HEK293 (cell line): ENCODE data around the gene PARK7.
"Not testable (repeated sequence)": the region's sequence is repeated elsewhere in the genome, so short reads cannot be mapped to it uniquely, and the experiment has no call there.

ENCODE experiments used
- ZBTB20 ChIP-seq: fragments of 450-650 bp; formaldehyde crosslinking; IDR thresholded peaks from 2 replicates; pipeline ENCODE4 v1.5.1; 2016; ENCODE audit warnings: missing biosample characterization, missing genetic modification characterization
- ZBTB21 ChIP-seq: fragments of 450-650 bp; formaldehyde crosslinking; IDR thresholded peaks from 2 replicates; pipeline ENCODE4 v1.5.1; 2017; ENCODE audit warnings: missing biosample characterization, missing genetic modification characterization
- ZBTB8A ChIP-seq: fragments of 450-650 bp; formaldehyde crosslinking; IDR thresholded peaks from 2 replicates; pipeline ENCODE4 v1.5.1; 2016; ENCODE audit warnings: missing biosample characterization, missing genetic modification characterization
- ZEB2 ChIP-seq: fragments of 450-650 bp; formaldehyde crosslinking; IDR thresholded peaks from 2 replicates; pipeline ENCODE4 v1.5.1; 2016; ENCODE audit warnings: missing biosample characterization, missing genetic modification characterization
- ZNF121 ChIP-seq: fragments of 450-650 bp; formaldehyde crosslinking; IDR thresholded peaks from 2 replicates; pipeline ENCODE4 v1.5.1; 2016; ENCODE audit warnings: missing biosample characterization, missing genetic modification characterization
- ZNF423 ChIP-seq: fragments of 450-650 bp; formaldehyde crosslinking; IDR thresholded peaks from 2 replicates; pipeline ENCODE4 v1.5.1; 2016; ENCODE audit warnings: missing biosample characterization, missing genetic modification characterization
- ZNF426 ChIP-seq: fragments of 450-650 bp; formaldehyde crosslinking; IDR thresholded peaks from 2 replicates; pipeline ENCODE4 v1.5.1; 2017; ENCODE audit warnings: missing biosample characterization, missing genetic modification characterization, mild to moderate bottlenecking, inconsistent platforms, moderate library complexity
- ZNF660 ChIP-seq: fragments of 450-650 bp; IDR thresholded peaks from 2 replicates; pipeline ENCODE4 v1.5.1; 2018; ENCODE audit warnings: missing biosample characterization, mild to moderate bottlenecking, missing genetic modification characterization
- ZNF707 ChIP-seq: fragments of 450-650 bp; formaldehyde crosslinking; IDR thresholded peaks from 2 replicates; pipeline ENCODE4 v1.5.1; 2016; ENCODE audit warnings: missing biosample characterization, missing genetic modification characterization
- ZNF747 ChIP-seq: fragments of 450-650 bp; formaldehyde crosslinking; IDR thresholded peaks from 2 replicates; pipeline ENCODE4 v1.5.1; 2016; ENCODE audit warnings: missing biosample characterization, missing genetic modification characterization
- TF ChIP-seq, protein P1 (sequence below): fragments of 450-650 bp; formaldehyde crosslinking; IDR thresholded peaks from 2 replicates; pipeline ENCODE4 v1.5.1; 2016; ENCODE audit warnings: missing biosample characterization, missing genetic modification characterization

DNA sequence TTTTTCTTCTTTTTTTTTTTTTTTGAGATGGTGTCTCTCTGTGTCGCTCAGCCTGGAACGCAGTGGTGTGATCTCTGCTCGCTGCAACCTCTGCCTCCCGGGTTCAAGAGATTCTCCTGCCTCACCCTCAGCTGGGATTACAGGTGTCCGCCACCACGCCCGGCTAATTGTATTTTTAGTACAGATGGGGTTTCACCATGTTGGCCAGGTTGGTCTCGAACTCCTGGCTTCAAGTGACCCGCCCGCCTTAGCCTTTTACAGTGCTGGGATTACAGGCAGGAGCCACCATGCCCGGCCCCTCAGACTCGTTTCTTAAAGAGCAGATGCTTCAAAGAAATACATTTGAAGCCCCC is 1.8 kb downstream of the PARK7 start:
- TF ChIP-seq ZNF660, ZBTB21, ZNF707, ZEB2, ZNF423, ZNF747, ZNF121, ZBTB8A, ZBTB20, ZNF426 (tag by site-specific recombination): not testable (repeated sequence)
- TF ChIP-seq, protein P1, sequence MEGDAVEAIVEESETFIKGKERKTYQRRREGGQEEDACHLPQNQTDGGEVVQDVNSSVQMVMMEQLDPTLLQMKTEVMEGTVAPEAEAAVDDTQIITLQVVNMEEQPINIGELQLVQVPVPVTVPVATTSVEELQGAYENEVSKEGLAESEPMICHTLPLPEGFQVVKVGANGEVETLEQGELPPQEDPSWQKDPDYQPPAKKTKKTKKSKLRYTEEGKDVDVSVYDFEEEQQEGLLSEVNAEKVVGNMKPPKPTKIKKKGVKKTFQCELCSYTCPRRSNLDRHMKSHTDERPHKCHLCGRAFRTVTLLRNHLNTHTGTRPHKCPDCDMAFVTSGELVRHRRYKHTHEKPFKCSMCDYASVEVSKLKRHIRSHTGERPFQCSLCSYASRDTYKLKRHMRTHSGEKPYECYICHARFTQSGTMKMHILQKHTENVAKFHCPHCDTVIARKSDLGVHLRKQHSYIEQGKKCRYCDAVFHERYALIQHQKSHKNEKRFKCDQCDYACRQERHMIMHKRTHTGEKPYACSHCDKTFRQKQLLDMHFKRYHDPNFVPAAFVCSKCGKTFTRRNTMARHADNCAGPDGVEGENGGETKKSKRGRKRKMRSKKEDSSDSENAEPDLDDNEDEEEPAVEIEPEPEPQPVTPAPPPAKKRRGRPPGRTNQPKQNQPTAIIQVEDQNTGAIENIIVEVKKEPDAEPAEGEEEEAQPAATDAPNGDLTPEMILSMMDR (tag by site-specific recombination), result not testable (repeated sequence)
